Measurements from ENCODE around the gene ATG10. TPM values are rescaled to one million over a fixed set of nuclear protein-coding genes. Genes with fewer than 3 reads are reported as not detected.
"Not testable (repeated sequence)": the region's sequence is repeated elsewhere in the genome, so short reads cannot be mapped to it uniquely, and the experiment has no call there.

Gene ATG10
- total RNA-seq, 4 donors from 2014 or later: 6.0 to 16.4 (median 10.2) TPM

GRCh38 chr5:81950996-81951395 lies 20.8 kb upstream of the ATG10 start:
- H3K4me3 ChIP-seq: no peak overlapping the region
- H3K27me3 ChIP-seq: no peaks in the 10 kb centered on the region
- TF ChIP-seq EP300 (IDR thresholded peaks at IDR 0.05): no peak
- TF ChIP-seq CTCF (IDR thresholded peaks at IDR 0.05): no peak
- TF ChIP-seq POLR2AphosphoS5 (IDR thresholded peaks at IDR 0.05): no peak
- no peak for TF ChIP-seq POLR2A (IDR thresholded peaks at IDR 0.05)
- ATAC-seq: no peak
- no peaks in the 10 kb centered on the region for H3K9me3 ChIP-seq
- 0 to 8% methylated on average over 1 of the region's 1 CpG for WGBS, 2 donors (ENCODE audit: low coverage in 1 of 2)
- H3K27ac ChIP-seq: peak overlapping the region in 1 of 4 donors; percentile 25
- H3K4me1 ChIP-seq: peaks cover 2 to 11% (median 3%) of the 10 kb centered on the region in 3 donors
- H3K36me3 ChIP-seq: no peaks in the 10 kb centered on the region

- H3K27ac ChIP-seq, H3K9me3 ChIP-seq, H3K4me3 ChIP-seq, ATAC-seq, H3K36me3 ChIP-seq, H3K27me3 ChIP-seq: not testable (repeated sequence)
- 73 to 83% methylated on average over 2 to 8 of the region's 8 CpGs for WGBS, 2 donors (ENCODE audit: low coverage in 1 of 2)
- peaks cover 2 to 11% (median 3%) of the 10 kb centered on the region in 3 donors for H3K4me1 ChIP-seq
These were observed 17.0 kb upstream of the ATG10 start for GRCh38 chr5:81954796-81955195.

GRCh38 chr5:81958129-81958528 lies 13.7 kb upstream of the ATG10 start:
- not testable (repeated sequence) for H3K9me3 ChIP-seq, ATAC-seq, H3K4me3 ChIP-seq, H3K27ac ChIP-seq, H3K27me3 ChIP-seq, H3K4me1 ChIP-seq, H3K36me3 ChIP-seq
- 84 to 86% methylated on average over 2 of the region's 2 CpGs for WGBS, 2 donors (ENCODE audit: low coverage in 1 of 2)

GRCh38 chr5:81961651-81962440 lies 10.0 kb upstream of the ATG10 start:
- Histone ChIP-seq H3K9me3 (no peaks in the 10 kb centered on the region), H3K27me3 (no peaks in the 10 kb centered on the region), H3K4me1 (no peaks in the 10 kb centered on the region), H3K36me3 (no peaks in the 10 kb centered on the region), H3K4me3 (no peak overlapping the region), H3K27ac (no peak overlapping the region)
- ATAC-seq: no peak
- TF ChIP-seq CTCF (IDR thresholded peaks at IDR 0.05) (no peak), POLR2AphosphoS5 (IDR thresholded peaks at IDR 0.05) (no peak), EP300 (IDR thresholded peaks at IDR 0.05) (no peak), POLR2A (IDR thresholded peaks at IDR 0.05) (no peak)
- WGBS, 2 donors (ENCODE audit: low coverage in 1 of 2): 72 to 88% methylated on average over 7 to 9 of the region's 9 CpGs

GRCh38 chr5:81963544-81963943 lies 8.3 kb upstream of the ATG10 start:
- no peak overlapping the region for H3K27ac ChIP-seq
- no peak for TF ChIP-seq POLR2A (IDR thresholded peaks at IDR 0.05)
- TF ChIP-seq CTCF (IDR thresholded peaks at IDR 0.05): no peak
- ATAC-seq: no peak
- no peaks in the 10 kb centered on the region for H3K36me3 ChIP-seq
- no peaks in the 10 kb centered on the region for H3K4me1 ChIP-seq
- H3K27me3 ChIP-seq: no peaks in the 10 kb centered on the region
- no peaks in the 10 kb centered on the region for H3K9me3 ChIP-seq
- H3K4me3 ChIP-seq: no peak overlapping the region
- 84 to 95% methylated on average over 3 to 4 of the region's 4 CpGs for WGBS, 2 donors (ENCODE audit: low coverage in 1 of 2)

- 13 to 23% methylated on average over 1 of the region's 1 CpG for WGBS, 2 donors (ENCODE audit: low coverage in 1 of 2)
- TF ChIP-seq CTCF (IDR thresholded peaks at IDR 0.05) (no peak), POLR2AphosphoS5 (IDR thresholded peaks at IDR 0.05) (no peak), POLR2A (IDR thresholded peaks at IDR 0.05) (no peak), EP300 (IDR thresholded peaks at IDR 0.05) (no peak)
- Histone ChIP-seq H3K27me3 (no peaks in the 10 kb centered on the region), H3K9me3 (no peaks in the 10 kb centered on the region), H3K27ac (no peak overlapping the region), H3K4me1 (peaks cover 0 to under 1% (median 0%) of the 10 kb centered on the region in 3 donors), H3K36me3 (no peaks in the 10 kb centered on the region), H3K4me3 (no peak overlapping the region)
- ATAC-seq: no peak
These were observed 6.3 kb upstream of the ATG10 start for GRCh38 chr5:81965524-81965923.

Measured in gastroesophageal sphincter (tissue), 4 donors.